Dermis blood vessel endothelial cell (primary cell): Measurements from ENCODE around the gene PAIP2. TPM values are rescaled to one million over a fixed set of nuclear protein-coding genes. Genes with fewer than 3 reads are reported as not detected.
"Not testable (repeated sequence)": the region's sequence is repeated elsewhere in the genome, so short reads cannot be mapped to it uniquely, and the experiment has no call there.

Source experiments
- DNase-seq: peaks from one replicate; pipeline ENCODE4 v3.0.0; 2010
- total RNA-seq: library from RNA; depleted of rRNA; stranded (reverse); fragments of >200 nt; gene quantifications from 2 replicates; pipeline ENCODE4 v1.2.3, GENCODE V29; 2014

PAIP2 gene
- total RNA-seq, 1 donor from 2014 or later, result 137 TPM

- DNase-seq, result no peak
Measured at GRCh38 chr5:139378941-139379361, 37.3 kb downstream of the PAIP2 start.

GRCh38 chr5:139379626-139380449 lies 38.2 kb downstream of the PAIP2 start:
- DNase-seq, result no peak

GRCh38 chr5:139381837-139382761 lies 40.4 kb downstream of the PAIP2 start:
- DNase-seq, result no peak

- DNase-seq, result no peak
Measured at GRCh38 chr5:139382807-139383206, 41.2 kb downstream of the PAIP2 start.

GRCh38 chr5:139383275-139383992 lies 41.8 kb downstream of the PAIP2 start, which contains the start of gene SLC23A1:
Gene SLC23A1, minus strand, starts transcription at chr5:139383297. Its CDS starts 44 bp downstream, at chr5:139383253.
- no peak for DNase-seq

- no peak for DNase-seq
Measured at GRCh38 chr5:139383993-139384590, 42.4 kb downstream of the PAIP2 start.

GRCh38 chr5:139384591-139385051 lies 43.0 kb downstream of the PAIP2 start:
- no peak for DNase-seq

DNA sequence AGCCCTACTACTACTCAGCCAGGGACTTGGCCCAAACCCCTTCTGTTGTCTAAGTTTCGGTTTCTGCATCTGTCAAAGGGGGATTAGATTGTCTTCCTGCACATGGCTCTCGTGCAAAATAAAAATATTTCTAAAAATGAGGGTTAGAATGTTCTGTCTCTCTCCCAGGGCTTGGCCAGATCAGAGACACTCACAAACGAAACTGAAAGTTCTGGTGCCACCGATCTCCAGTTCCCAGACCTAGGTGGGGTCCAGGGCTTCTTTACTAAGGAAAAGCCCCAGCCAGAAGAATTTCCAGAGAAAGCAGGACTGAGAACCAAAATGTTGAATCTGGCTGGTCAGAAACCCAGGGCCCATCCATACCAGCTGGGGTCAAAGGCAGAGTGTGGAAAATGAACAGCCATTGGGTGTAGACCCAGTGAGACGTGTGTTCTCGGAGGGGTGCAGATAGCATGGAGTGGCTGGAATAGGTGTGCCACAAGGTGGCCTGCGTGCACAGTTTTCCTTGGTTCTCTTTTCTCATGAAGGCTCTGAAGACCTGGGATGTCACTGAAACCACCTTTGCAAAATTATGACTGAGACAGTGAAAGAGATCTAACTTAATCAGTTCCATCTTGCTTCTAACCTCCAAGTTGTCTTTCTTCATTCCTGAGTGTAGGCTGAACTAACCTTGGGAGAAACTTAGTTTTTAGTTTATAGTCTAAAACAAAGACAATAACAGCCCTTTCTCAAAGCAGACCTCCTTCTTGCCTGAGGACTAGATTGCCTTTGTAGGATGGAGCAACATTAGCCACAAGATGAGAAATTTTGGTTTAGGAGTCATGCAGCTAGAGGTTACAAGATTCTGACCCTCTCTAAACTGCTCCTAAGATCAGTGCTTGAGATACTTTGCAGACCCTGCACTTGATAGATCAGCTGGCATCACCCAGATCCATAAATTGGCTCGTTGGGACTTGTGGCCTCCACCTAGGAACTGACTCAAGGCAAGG lies 43.7 kb downstream of the PAIP2 start:
- peak; percentile 29 for DNase-seq

DNA sequence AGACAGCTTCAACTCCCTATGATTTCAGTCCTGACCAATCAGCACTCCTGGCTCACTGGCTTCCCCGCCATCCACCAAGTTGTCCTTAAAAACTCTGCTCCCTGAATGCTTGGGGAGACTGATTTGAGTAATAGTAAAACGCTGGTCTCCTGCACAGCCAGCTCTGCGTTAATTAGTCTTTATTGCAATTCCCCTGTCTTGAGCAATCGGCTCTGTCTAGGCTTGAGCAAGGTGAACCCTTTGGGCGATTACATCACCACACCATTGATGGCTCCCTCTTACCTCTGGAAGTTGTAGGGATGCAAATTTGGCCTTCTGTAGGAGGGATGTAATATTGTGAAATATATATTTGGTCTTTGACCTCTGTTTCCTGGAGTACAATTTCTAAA lies 44.4 kb downstream of the PAIP2 start:
- no peak for DNase-seq

- DNase-seq, result not testable (repeated sequence)
Measured at GRCh38 chr5:139386956-139387355, 45.3 kb downstream of the PAIP2 start.

GRCh38 chr5:139387611-139388197 lies 46.0 kb downstream of the PAIP2 start:
- DNase-seq, result no peak

- peak; percentile 66 for DNase-seq
Measured at GRCh38 chr5:139388198-139388821, 46.7 kb downstream of the PAIP2 start.

- no peak for DNase-seq
Measured at GRCh38 chr5:139389701-139390638, 48.3 kb downstream of the PAIP2 start, which contains the start of gene MZB1. Gene MZB1, minus strand, starts transcription at chr5:139389913. Its CDS starts 57 bp downstream, at chr5:139389856.

DNA sequence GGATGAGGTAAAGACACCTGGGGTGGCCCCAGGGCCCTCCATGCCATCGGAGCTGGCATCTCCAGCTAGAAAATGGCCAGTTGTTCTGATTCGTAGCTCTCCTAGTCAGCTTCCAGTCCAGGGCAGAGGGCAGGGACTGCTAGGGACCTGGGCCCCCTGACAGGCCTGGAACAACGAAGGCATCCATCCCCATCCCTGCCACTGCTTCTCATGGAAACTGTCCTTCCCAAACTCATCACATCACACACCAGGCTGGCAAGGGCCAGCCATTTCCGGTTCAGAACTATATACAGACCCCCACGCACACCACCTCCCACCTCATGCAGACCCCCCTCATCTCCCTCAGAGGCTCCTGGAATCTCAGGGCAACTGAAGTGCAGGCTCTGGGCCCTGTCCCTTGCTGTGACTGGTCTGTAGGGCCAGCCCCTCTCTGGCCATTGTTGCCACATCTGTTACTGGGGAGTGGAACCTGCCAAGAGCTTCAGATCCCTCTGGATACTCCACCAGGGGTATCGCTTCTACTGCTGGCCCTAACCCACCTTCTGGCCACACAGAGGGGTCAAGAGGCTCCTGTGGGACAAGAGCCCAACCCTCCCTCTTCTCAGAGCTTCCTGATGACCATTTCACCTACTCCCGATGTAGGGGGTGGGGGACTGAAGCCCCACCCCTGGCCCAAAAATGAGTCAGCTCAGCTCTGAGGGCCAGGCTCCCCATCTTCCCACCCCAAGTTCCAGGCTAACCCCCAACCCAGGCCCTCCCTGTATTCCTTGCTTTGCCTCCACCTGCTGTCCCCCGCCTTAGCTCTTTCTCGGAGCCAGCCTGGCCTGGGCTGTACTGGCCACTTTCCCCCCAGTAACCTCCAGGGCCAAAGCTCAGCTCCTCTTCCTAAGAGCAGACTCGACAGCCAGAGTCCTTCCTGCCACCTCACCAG lies 49.2 kb downstream of the PAIP2 start:
- DNase-seq, result no peak

DNA sequence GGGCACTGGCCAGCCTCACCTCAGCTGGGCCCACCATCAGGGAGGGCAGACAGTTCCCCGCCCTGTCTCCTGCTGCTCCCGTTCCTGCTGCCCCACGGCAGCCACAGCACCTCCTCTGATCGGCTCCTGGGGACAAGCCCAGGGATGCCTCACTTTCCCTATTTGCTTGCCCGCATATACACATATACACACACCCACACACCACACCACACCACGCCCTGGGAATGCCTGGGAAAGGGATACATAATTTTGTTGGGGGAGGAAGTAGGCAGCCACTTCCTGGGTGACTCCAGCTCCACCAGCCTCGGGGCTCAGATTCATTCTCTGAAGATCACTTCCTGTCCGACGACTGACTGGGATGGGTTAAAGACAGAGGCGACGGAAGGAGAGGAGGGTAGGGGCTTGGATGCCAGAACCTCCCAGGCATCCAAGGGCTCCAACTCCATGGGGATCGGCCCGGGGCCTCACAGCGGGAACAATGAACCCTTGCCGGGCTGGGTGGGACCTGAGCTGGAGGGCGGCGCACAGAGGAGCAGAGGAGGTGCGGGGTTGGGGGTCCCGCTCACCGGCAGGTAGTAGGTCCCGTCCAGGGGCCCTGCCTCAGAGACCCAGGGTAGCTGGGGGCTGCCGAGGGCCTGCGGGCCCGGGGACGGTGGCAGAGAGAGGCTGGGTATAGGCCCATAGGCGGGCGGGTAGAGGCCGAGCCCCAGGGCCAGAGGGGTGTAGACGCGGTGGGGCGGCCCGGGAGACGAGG lies 50.1 kb downstream of the PAIP2 start:
- no peak for DNase-seq

- DNase-seq, result no peak
Measured at GRCh38 chr5:139392324-139392677, 50.6 kb downstream of the PAIP2 start.
